ENCODE results near the gene PCIF1.

PCIF1 gene

DNA sequence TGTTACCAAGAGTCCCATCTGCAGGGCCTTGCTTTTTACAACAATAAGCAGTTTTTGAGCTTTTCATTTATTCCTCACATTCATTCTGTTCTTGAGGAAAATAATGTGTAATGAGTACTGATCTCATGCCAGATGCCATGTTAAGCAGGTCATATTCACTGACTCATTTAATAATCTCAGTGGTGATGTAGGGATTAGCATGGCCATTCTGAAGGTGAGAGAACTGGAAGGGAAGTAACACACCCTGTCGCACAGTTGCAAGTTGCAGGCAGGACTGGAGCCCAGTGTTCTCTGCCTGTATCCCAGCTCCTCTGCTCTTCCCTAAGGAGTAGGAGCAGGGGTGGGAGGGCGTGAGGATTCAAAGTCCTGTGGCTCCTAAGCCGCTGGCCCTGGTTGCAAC, 5.6 kb downstream of the PCIF1 start:
- Histone ChIP-seq H3K27me3 (ENCODE audit: control insufficient read depth in 3 of 3, insufficient read depth in 3 of 3, low read depth in 1 of 3, low read length in 3 of 3) (no peaks in the 10 kb centered on the region), H2BK15ac (ENCODE audit: low read length) (no peak overlapping the region), H4K91ac (ENCODE audit: low read depth, low read length, poor library complexity) (no peak overlapping the region), H3K18ac (ENCODE audit: low read length) (no peak overlapping the region), H3K4me3 (ENCODE audit: low read length in 2 of 2) (no peak overlapping the region), H3K23ac (ENCODE audit: low read depth, low read length, poor library complexity) (no peak overlapping the region), H3K9ac (ENCODE audit: low read depth, low read length, poor library complexity) (no peak overlapping the region), H3K27ac (replicated peaks; ENCODE audit: low read length) (no peak overlapping the region), H3K4me1 (ENCODE audit: control insufficient read depth in 2 of 2, insufficient read depth in 1 of 2, low read depth in 1 of 2, low read length in 2 of 2) (peaks cover 4 to 7% of the 10 kb centered on the region in 2 donors), H2AK5ac (ENCODE audit: low read depth, low read length) (no peak overlapping the region), H2BK5ac (ENCODE audit: low read length) (no peak overlapping the region), H2AFZ (ENCODE audit: low read length) (no peak overlapping the region), H3K4me2 (ENCODE audit: insufficient read depth, low read length, poor library complexity, severe bottlenecking) (no peak overlapping the region), H3K9me3 (replicated peaks in 1 of 2; ENCODE audit: control insufficient read depth in 2 of 2, insufficient read depth in 1 of 2, low read depth in 1 of 2, low read length in 2 of 2) (no peaks in the 10 kb centered on the region), H3K36me3 (replicated peaks in 1 of 2; ENCODE audit: control insufficient read depth in 2 of 2, insufficient read depth in 2 of 2, low read length in 2 of 2) (peaks cover 60 to 79% of the 10 kb centered on the region in 2 donors), H3K4ac (ENCODE audit: low read length) (no peak overlapping the region), H2BK12ac (ENCODE audit: low read length) (no peak overlapping the region), H4K8ac (ENCODE audit: low read depth, low read length) (no peak overlapping the region), H2BK120ac (ENCODE audit: low read depth, low read length) (no peak overlapping the region), H3K79me1 (ENCODE audit: low read depth, low read length) (peaks cover 3% of the 10 kb centered on the region), H3K14ac (ENCODE audit: low read length) (no peak overlapping the region)
- WGBS, 2 donors (ENCODE audit: extremely low coverage in 2 of 2, insufficient read length in 2 of 2, insufficient replicate concordance in 1 of 2), result no CpG with 5 or more reads among the region's 3 CpGs
- no peak for DNase-seq (ENCODE audit: low spot score)

DNA sequence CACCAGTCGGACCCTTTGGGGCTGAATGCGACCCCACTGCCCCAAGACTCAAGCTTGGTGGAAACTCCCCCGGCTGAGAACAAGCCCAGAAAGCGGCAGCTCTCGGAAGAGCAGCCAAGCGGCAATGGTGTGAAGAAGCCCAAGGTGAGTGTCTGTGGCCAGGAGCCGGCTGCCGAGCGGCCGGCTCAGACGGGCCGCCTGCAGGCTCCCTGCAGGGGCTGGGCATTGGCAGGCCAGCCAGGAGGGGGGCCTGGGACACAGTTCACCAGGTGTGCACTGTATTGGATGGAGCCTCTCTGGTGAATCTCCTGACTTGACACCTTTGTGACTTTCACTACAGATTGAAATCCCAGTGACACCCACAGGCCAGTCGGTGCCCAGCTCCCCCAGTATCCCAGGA, 6.0 kb downstream of the PCIF1 start:
- no peak overlapping the region for H2BK12ac ChIP-seq (ENCODE audit: low read length)
- H3K4ac ChIP-seq (ENCODE audit: low read length), result no peak overlapping the region
- no peak overlapping the region for H3K18ac ChIP-seq (ENCODE audit: low read length)
- peaks cover 3% of the 10 kb centered on the region for H3K79me1 ChIP-seq (ENCODE audit: low read depth, low read length)
- H2AFZ ChIP-seq (ENCODE audit: low read length), result no peak overlapping the region
- no peak overlapping the region for H2AK5ac ChIP-seq (ENCODE audit: low read depth, low read length)
- H3K9ac ChIP-seq (ENCODE audit: low read depth, low read length, poor library complexity), result no peak overlapping the region
- no peak overlapping the region for H2BK5ac ChIP-seq (ENCODE audit: low read length)
- no peak overlapping the region for H2BK120ac ChIP-seq (ENCODE audit: low read depth, low read length)
- H3K4me1 ChIP-seq (ENCODE audit: control insufficient read depth in 2 of 2, insufficient read depth in 1 of 2, low read depth in 1 of 2, low read length in 2 of 2), result peaks cover 4 to 7% of the 10 kb centered on the region in 2 donors
- no peak overlapping the region for H3K14ac ChIP-seq (ENCODE audit: low read length)
- DNase-seq (ENCODE audit: low spot score), result no peak
- no peaks in the 10 kb centered on the region for H3K9me3 ChIP-seq (replicated peaks in 1 of 2; ENCODE audit: control insufficient read depth in 2 of 2, insufficient read depth in 1 of 2, low read depth in 1 of 2, low read length in 2 of 2)
- H3K4me2 ChIP-seq (ENCODE audit: insufficient read depth, low read length, poor library complexity, severe bottlenecking), result no peak overlapping the region
- WGBS, 2 donors (ENCODE audit: extremely low coverage in 2 of 2, insufficient read length in 2 of 2, insufficient replicate concordance in 1 of 2), result no CpG with 5 or more reads among the region's 13 CpGs
- no peaks in the 10 kb centered on the region for H3K27me3 ChIP-seq (ENCODE audit: control insufficient read depth in 3 of 3, insufficient read depth in 3 of 3, low read depth in 1 of 3, low read length in 3 of 3)
- no peak overlapping the region for H3K23ac ChIP-seq (ENCODE audit: low read depth, low read length, poor library complexity)
- H4K8ac ChIP-seq (ENCODE audit: low read depth, low read length), result no peak overlapping the region
- no peak overlapping the region for H2BK15ac ChIP-seq (ENCODE audit: low read length)
- no peak overlapping the region for H3K27ac ChIP-seq (replicated peaks; ENCODE audit: low read length)
- no peak overlapping the region for H4K91ac ChIP-seq (ENCODE audit: low read depth, low read length, poor library complexity)
- peaks cover 64 to 84% of the 10 kb centered on the region in 2 donors for H3K36me3 ChIP-seq (replicated peaks in 1 of 2; ENCODE audit: control insufficient read depth in 2 of 2, insufficient read depth in 2 of 2, low read length in 2 of 2)
- H3K4me3 ChIP-seq (ENCODE audit: low read length in 2 of 2), result no peak overlapping the region

DNA sequence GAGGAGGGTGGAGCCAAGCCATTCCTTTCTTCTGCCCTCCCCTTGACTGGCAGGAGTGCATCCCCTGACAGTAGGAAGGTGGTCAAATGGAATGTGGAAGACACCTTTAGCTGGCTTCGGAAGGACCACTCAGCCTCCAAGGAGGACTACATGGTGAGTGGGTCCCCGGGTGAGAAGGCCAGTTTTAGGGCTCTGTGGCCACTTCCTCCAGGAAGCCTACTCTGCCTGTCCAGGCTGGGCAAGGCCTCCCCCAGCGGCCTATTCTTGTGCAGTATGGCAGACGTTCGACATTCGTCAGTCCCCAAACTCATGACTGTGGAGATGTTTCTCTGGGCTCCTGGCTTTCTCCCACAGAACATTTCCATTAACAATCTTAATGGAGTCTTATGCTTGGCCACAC, 9.1 kb downstream of the PCIF1 start:
- no peak overlapping the region for H2AK5ac ChIP-seq (ENCODE audit: low read depth, low read length)
- H4K91ac ChIP-seq (ENCODE audit: low read depth, low read length, poor library complexity), result no peak overlapping the region
- no peak overlapping the region for H2BK5ac ChIP-seq (ENCODE audit: low read length)
- H3K9me3 ChIP-seq (replicated peaks in 1 of 2; ENCODE audit: control insufficient read depth in 2 of 2, insufficient read depth in 1 of 2, low read depth in 1 of 2, low read length in 2 of 2), result no peaks in the 10 kb centered on the region
- H3K4me2 ChIP-seq (ENCODE audit: insufficient read depth, low read length, poor library complexity, severe bottlenecking), result no peak overlapping the region
- H2BK12ac ChIP-seq (ENCODE audit: low read length), result no peak overlapping the region
- H3K9ac ChIP-seq (ENCODE audit: low read depth, low read length, poor library complexity), result no peak overlapping the region
- no peak overlapping the region for H3K4me3 ChIP-seq (ENCODE audit: low read length in 2 of 2)
- no peak overlapping the region for H4K8ac ChIP-seq (ENCODE audit: low read depth, low read length)
- no peak overlapping the region for H3K23ac ChIP-seq (ENCODE audit: low read depth, low read length, poor library complexity)
- H3K18ac ChIP-seq (ENCODE audit: low read length), result no peak overlapping the region
- no peaks in the 10 kb centered on the region for H3K4me1 ChIP-seq (ENCODE audit: control insufficient read depth in 2 of 2, insufficient read depth in 1 of 2, low read depth in 1 of 2, low read length in 2 of 2)
- H3K27me3 ChIP-seq (ENCODE audit: control insufficient read depth in 3 of 3, insufficient read depth in 3 of 3, low read depth in 1 of 3, low read length in 3 of 3), result no peaks in the 10 kb centered on the region
- no peak overlapping the region for H2BK120ac ChIP-seq (ENCODE audit: low read depth, low read length)
- H3K36me3 ChIP-seq (replicated peaks in 1 of 2; ENCODE audit: control insufficient read depth in 2 of 2, insufficient read depth in 2 of 2, low read length in 2 of 2), result peaks cover 74 to 96% of the 10 kb centered on the region in 2 donors
- no peak for DNase-seq (ENCODE audit: low spot score)
- WGBS, 2 donors (ENCODE audit: extremely low coverage in 2 of 2, insufficient read length in 2 of 2, insufficient replicate concordance in 1 of 2), result no CpG with 5 or more reads among the region's 6 CpGs
- no peak overlapping the region for H3K27ac ChIP-seq (replicated peaks; ENCODE audit: low read length)
- no peak overlapping the region for H3K4ac ChIP-seq (ENCODE audit: low read length)
- H3K79me1 ChIP-seq (ENCODE audit: low read depth, low read length), result no peaks in the 10 kb centered on the region
- H3K14ac ChIP-seq (ENCODE audit: low read length), result no peak overlapping the region
- H2AFZ ChIP-seq (ENCODE audit: low read length), result no peak overlapping the region
- no peak overlapping the region for H2BK15ac ChIP-seq (ENCODE audit: low read length)

DNA sequence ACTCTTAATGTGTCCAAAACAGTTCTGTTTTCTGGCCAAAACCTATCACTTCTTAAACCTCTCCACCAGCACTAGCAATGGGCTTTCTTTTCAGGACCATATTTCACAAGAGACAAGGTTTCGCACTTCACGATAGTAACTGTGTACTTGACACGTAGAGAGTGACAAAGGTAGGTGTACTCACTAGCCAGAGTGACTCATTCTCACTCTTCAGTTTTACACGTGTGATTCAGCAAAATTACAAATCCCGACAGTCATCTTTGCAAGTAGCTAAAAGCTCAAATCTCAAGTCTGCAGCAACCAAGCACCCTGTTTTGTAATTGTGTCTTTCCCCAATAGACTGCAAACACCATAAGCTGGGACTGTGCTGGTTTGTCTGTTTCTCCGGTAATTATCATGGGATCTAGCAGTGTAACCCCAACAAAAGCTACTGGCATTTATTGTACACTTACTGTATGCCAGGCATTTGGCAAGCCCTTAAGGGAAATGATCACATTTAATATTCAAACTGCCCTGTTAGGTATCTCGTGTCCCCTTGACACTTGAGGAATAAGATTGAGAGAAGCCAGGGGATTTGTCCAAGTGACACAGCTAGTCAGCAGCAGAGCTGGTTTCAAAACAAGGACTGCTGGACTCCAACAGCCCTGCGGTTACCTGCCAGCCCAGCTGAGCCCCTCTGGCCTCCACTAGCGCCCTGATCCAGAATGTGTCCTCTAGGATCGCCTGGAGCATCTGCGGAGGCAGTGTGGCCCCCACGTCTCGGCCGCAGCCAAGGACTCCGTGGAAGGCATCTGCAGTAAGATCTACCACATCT, 9.9 kb downstream of the PCIF1 start:
- H3K27me3 ChIP-seq (ENCODE audit: control insufficient read depth in 3 of 3, insufficient read depth in 3 of 3, low read depth in 1 of 3, low read length in 3 of 3), result no peaks in the 10 kb centered on the region
- H3K9me3 ChIP-seq (replicated peaks in 1 of 2; ENCODE audit: control insufficient read depth in 2 of 2, insufficient read depth in 1 of 2, low read depth in 1 of 2, low read length in 2 of 2), result no peaks in the 10 kb centered on the region
- H2AK5ac ChIP-seq (ENCODE audit: low read depth, low read length), result no peak overlapping the region
- no peak overlapping the region for H2BK12ac ChIP-seq (ENCODE audit: low read length)
- H3K18ac ChIP-seq (ENCODE audit: low read length), result no peak overlapping the region
- H3K79me1 ChIP-seq (ENCODE audit: low read depth, low read length), result no peaks in the 10 kb centered on the region
- no peak overlapping the region for H2BK15ac ChIP-seq (ENCODE audit: low read length)
- no peak overlapping the region for H2BK120ac ChIP-seq (ENCODE audit: low read depth, low read length)
- H3K4me2 ChIP-seq (ENCODE audit: insufficient read depth, low read length, poor library complexity, severe bottlenecking), result no peak overlapping the region
- H3K36me3 ChIP-seq (replicated peaks in 1 of 2; ENCODE audit: control insufficient read depth in 2 of 2, insufficient read depth in 2 of 2, low read length in 2 of 2), result peaks cover 74 to 96% of the 10 kb centered on the region in 2 donors
- H3K27ac ChIP-seq (replicated peaks; ENCODE audit: low read length), result no peak overlapping the region
- DNase-seq (ENCODE audit: low spot score), result no peak
- WGBS, 2 donors (ENCODE audit: extremely low coverage in 2 of 2, insufficient read length in 2 of 2, insufficient replicate concordance in 1 of 2), result no CpG with 5 or more reads among the region's 15 CpGs
- no peak overlapping the region for H3K4ac ChIP-seq (ENCODE audit: low read length)
- H2AFZ ChIP-seq (ENCODE audit: low read length), result no peak overlapping the region
- H3K4me3 ChIP-seq (ENCODE audit: low read length in 2 of 2), result no peak overlapping the region
- H4K8ac ChIP-seq (ENCODE audit: low read depth, low read length), result no peak overlapping the region
- no peaks in the 10 kb centered on the region for H3K4me1 ChIP-seq (ENCODE audit: control insufficient read depth in 2 of 2, insufficient read depth in 1 of 2, low read depth in 1 of 2, low read length in 2 of 2)
- no peak overlapping the region for H2BK5ac ChIP-seq (ENCODE audit: low read length)
- H3K9ac ChIP-seq (ENCODE audit: low read depth, low read length, poor library complexity), result peak overlapping the region; percentile 60
- no peak overlapping the region for H3K14ac ChIP-seq (ENCODE audit: low read length)
- no peak overlapping the region for H4K91ac ChIP-seq (ENCODE audit: low read depth, low read length, poor library complexity)
- no peak overlapping the region for H3K23ac ChIP-seq (ENCODE audit: low read depth, low read length, poor library complexity)

Data from neuronal stem cell (in vitro differentiated cells).